Brain pericyte (primary cell): Measurements from ENCODE around the gene ERFL.
"Not testable (repeated sequence)": the region's sequence is repeated elsewhere in the genome, so short reads cannot be mapped to it uniquely, and the experiment has no call there.

Source experiments
- DNase-seq: peaks from one replicate; pipeline ENCODE4 v3.0.0-alpha.2; 2012; ENCODE audit warnings: low read depth, low spot score

ERFL gene

GRCh38 chr19:41926763-41927496 is 1.3 kb downstream of the ERFL start:
- DNase-seq, result no peak

- DNase-seq, result no peak
Measured at GRCh38 chr19:41926028-41926762, 2.1 kb downstream of the ERFL start.

GRCh38 chr19:41925208-41926003 is 2.8 kb downstream of the ERFL start:
- DNase-seq, result no peak

GRCh38 chr19:41924151-41925145 is 3.8 kb downstream of the ERFL start:
- DNase-seq, result no peak

GRCh38 chr19:41923045-41923788 is 5.0 kb downstream of the ERFL start:
- no peak for DNase-seq

- DNase-seq, result no peak
Measured at GRCh38 chr19:41922585-41922984, 5.7 kb downstream of the ERFL start.

GRCh38 chr19:41921577-41922576 is 6.4 kb downstream of the ERFL start:
- DNase-seq, result no peak

- DNase-seq, result no peak
Measured at GRCh38 chr19:41920882-41921576, 7.2 kb downstream of the ERFL start.

GRCh38 chr19:41919948-41920712 is 8.1 kb downstream of the ERFL start:
- no peak for DNase-seq

- no peak for DNase-seq
Measured at GRCh38 chr19:41918653-41919244, 9.5 kb downstream of the ERFL start.

GRCh38 chr19:41918095-41918494 is 10.2 kb downstream of the ERFL start:
- DNase-seq, result no peak

GRCh38 chr19:41917676-41918075 is 10.6 kb downstream of the ERFL start:
- DNase-seq, result no peak

GRCh38 chr19:41915776-41916414 is 12.4 kb downstream of the ERFL start:
- no peak for DNase-seq

GRCh38 chr19:41915021-41915775 is 13.1 kb downstream of the ERFL start:
- no peak for DNase-seq

GRCh38 chr19:41914424-41914834 is 13.8 kb downstream of the ERFL start:
- not testable (repeated sequence) for DNase-seq
